Stomach smooth muscle (tissue), 2 donors: ENCODE measurements around the gene IL4.

Source experiments
- H3K27ac ChIP-seq: one replicate; pipeline ENCODE4 v1.7.0; 2013; ENCODE audit warnings: mild to moderate bottlenecking, low read length, inconsistent platforms
- H3K27me3 ChIP-seq, 2 donors: one replicate each; pipeline ENCODE4 v1.7.0; 2013; ENCODE audit warnings: low read length in 2 of 2; ENCODE audit not compliant: insufficient read depth in 2 of 2, control insufficient read depth in 1 of 2
- H3K36me3 ChIP-seq, 2 donors: one replicate each; pipeline ENCODE4 v1.7.0; 2013; ENCODE audit warnings: low read length in 2 of 2; ENCODE audit not compliant: control insufficient read depth in 2 of 2, insufficient read depth in 2 of 2
- H3K4me1 ChIP-seq: one replicate; pipeline ENCODE4 v1.7.0; 2013; ENCODE audit warnings: low read length; ENCODE audit not compliant: control insufficient read depth, insufficient read depth
- H3K4me3 ChIP-seq, 2 donors: one replicate each; pipeline ENCODE4 v1.7.0; 2013; ENCODE audit warnings: low read length in 2 of 2
- H3K9ac ChIP-seq, 2 donors: one replicate each; pipeline ENCODE4 v1.7.0; 2013; ENCODE audit warnings: low read length in 2 of 2, mild to moderate bottlenecking in 1 of 2
- H3K9me3 ChIP-seq, 2 donors: one replicate each; pipeline ENCODE4 v1.7.0; 2013; ENCODE audit warnings: low read length in 2 of 2; ENCODE audit not compliant: control insufficient read depth in 2 of 2
- donor health status: healthy.
- donor health status: Pancreatic carcinoma.

IL4 gene

GRCh38 chr5:132644177-132644576 lies 29.6 kb upstream of the IL4 start:
- H3K4me1 ChIP-seq: no peaks in the 10 kb centered on the region
- no peak overlapping the region for H3K27ac ChIP-seq
- no peaks in the 10 kb centered on the region for H3K27me3 ChIP-seq
- peaks cover 23 to 30% of the 10 kb centered on the region in 2 donors for H3K36me3 ChIP-seq
- no peak overlapping the region for H3K4me3 ChIP-seq
- H3K9me3 ChIP-seq: no peaks in the 10 kb centered on the region
- no peak overlapping the region for H3K9ac ChIP-seq

GRCh38 chr5:132646583-132647266 lies 27.1 kb upstream of the IL4 start:
- no peak overlapping the region for H3K9ac ChIP-seq
- H3K27ac ChIP-seq: no peak overlapping the region
- peaks cover 11% of the 10 kb centered on the region in 2 donors for H3K36me3 ChIP-seq
- no peak overlapping the region for H3K4me3 ChIP-seq
- no peaks in the 10 kb centered on the region for H3K9me3 ChIP-seq
- H3K27me3 ChIP-seq: no peaks in the 10 kb centered on the region
- H3K4me1 ChIP-seq: no peaks in the 10 kb centered on the region

GRCh38 chr5:132647473-132647872 lies 26.3 kb upstream of the IL4 start:
- no peaks in the 10 kb centered on the region for H3K4me1 ChIP-seq
- no peak overlapping the region for H3K4me3 ChIP-seq
- H3K36me3 ChIP-seq: peaks cover 6 to 8% of the 10 kb centered on the region in 2 donors
- no peak overlapping the region for H3K9ac ChIP-seq
- no peaks in the 10 kb centered on the region for H3K9me3 ChIP-seq
- no peak overlapping the region for H3K27ac ChIP-seq
- no peaks in the 10 kb centered on the region for H3K27me3 ChIP-seq

- H3K4me3 ChIP-seq: no peak overlapping the region
- H3K36me3 ChIP-seq: peaks cover 0 to under 1% of the 10 kb centered on the region in 2 donors
- H3K27ac ChIP-seq: no peak overlapping the region
- no peaks in the 10 kb centered on the region for H3K9me3 ChIP-seq
- H3K9ac ChIP-seq: no peak overlapping the region
- H3K27me3 ChIP-seq: no peaks in the 10 kb centered on the region
- H3K4me1 ChIP-seq: no peaks in the 10 kb centered on the region
Observed at GRCh38 chr5:132648355-132648754, 25.4 kb upstream of the IL4 start.

- peaks cover 17 to 26% of the 10 kb centered on the region in 2 donors for H3K27me3 ChIP-seq
- H3K36me3 ChIP-seq: no peaks in the 10 kb centered on the region
- H3K9me3 ChIP-seq: no peaks in the 10 kb centered on the region
- peaks cover 12% of the 10 kb centered on the region for H3K4me1 ChIP-seq
- no peak overlapping the region for H3K9ac ChIP-seq
- no peak overlapping the region for H3K4me3 ChIP-seq
- no peak overlapping the region for H3K27ac ChIP-seq
Observed at GRCh38 chr5:132651838-132652469, 21.8 kb upstream of the IL4 start.

- Histone ChIP-seq H3K4me3 (no peak overlapping the region), H3K27ac (no peak overlapping the region)
Observed at GRCh38 chr5:132653716-132654115, 20.1 kb upstream of the IL4 start.

GRCh38 chr5:132655821-132656773 lies 17.7 kb upstream of the IL4 start:
- Histone ChIP-seq H3K9me3 (no peaks in the 10 kb centered on the region), H3K36me3 (no peaks in the 10 kb centered on the region), H3K4me3 (peak overlapping the region; percentile 63 to 65), H3K4me1 (peaks cover 12% of the 10 kb centered on the region), H3K27ac (no peak overlapping the region), H3K9ac (no peak overlapping the region), H3K27me3 (peaks cover 24 to 29% of the 10 kb centered on the region in 2 donors)

More at GRCh38 chr5:132653716-132654115, 20.1 kb upstream of the IL4 start:
- H3K27me3 ChIP-seq: peaks cover 24 to 29% of the 10 kb centered on the region in 2 donors
- no peak overlapping the region for H3K9ac ChIP-seq
- H3K36me3 ChIP-seq: no peaks in the 10 kb centered on the region
- H3K4me1 ChIP-seq: peaks cover 12% of the 10 kb centered on the region
- H3K9me3 ChIP-seq: no peaks in the 10 kb centered on the region

GRCh38 chr5:132656774-132657355 lies 16.9 kb upstream of the IL4 start:
- H3K9me3 ChIP-seq: no peaks in the 10 kb centered on the region
- peaks cover 12% of the 10 kb centered on the region for H3K4me1 ChIP-seq
- H3K36me3 ChIP-seq: no peaks in the 10 kb centered on the region
- peak overlapping the region; percentile 63 to 65 for H3K4me3 ChIP-seq
- H3K27ac ChIP-seq: no peak overlapping the region
- H3K9ac ChIP-seq: no peak overlapping the region
- peaks cover 24 to 29% of the 10 kb centered on the region in 2 donors for H3K27me3 ChIP-seq

- Histone ChIP-seq H3K9me3 (no peaks in the 10 kb centered on the region), H3K27me3 (peaks cover 24 to 29% of the 10 kb centered on the region in 2 donors), H3K9ac (no peak within 1 kb of the TSS), H3K27ac (no peak within 1 kb of the TSS), H3K4me3 (no peak within 1 kb of the TSS), H3K36me3 (no peaks in the 10 kb centered on the region), H3K4me1 (peaks cover 12% of the 10 kb centered on the region)
Observed at GRCh38 chr5:132657676-132658380, 16.0 kb upstream of the IL4 start, which contains the start of gene IL13. Gene IL13 (plus strand): TSS chr5:132658173. CDS start chr5:132658187, 14 bp downstream.
